Head of caudate nucleus (tissue), 42 donors: ENCODE results near the gene KLK6.
A peak's percentile ranks its signal among the peaks of the same experiment; 100 is the strongest.

Source experiments
- DNase-seq, 42 donors: peaks; one replicate each; pipeline versions ENCODE4 v3.0.0 to v3.0.0-alpha.2; 2020 to 2021; ENCODE audit warnings: mixed read lengths in 7 of 42
- intact Hi-C: fragments of 100-400 bp; cut with DNase I; formaldehyde crosslinking; loops from one replicate; pipeline ENCODE4 v1.15.0; 2022

The KLK6 gene

DNA sequence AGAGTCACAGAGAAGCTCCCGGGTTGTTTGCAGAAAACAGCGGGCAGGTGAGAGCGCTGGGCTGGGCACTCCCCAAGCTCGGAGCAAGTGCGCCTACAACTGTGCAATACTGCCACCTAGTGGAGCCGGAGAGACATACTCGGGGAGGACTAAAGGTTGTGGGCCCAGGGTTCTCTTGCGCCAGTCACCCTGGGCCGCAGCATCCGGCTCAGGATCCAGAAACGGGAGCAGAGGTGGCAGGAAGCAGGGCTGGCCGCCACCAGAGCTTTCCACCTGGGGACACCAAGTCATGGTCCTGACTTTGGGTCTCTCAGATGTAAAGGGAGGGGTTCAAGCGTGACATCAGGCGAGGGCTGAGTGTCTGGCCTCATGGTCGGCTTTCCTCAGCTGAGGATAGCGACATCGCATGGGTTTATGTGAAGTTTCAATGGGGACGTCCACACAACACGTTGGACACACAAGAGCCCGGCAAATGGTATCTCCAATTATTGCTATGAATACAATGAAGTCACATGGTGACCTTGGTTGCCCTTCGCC lies 47.0 kb downstream of the KLK6 start:
- intact Hi-C loops: no loop called here
- DNase-seq: peak; percentile 49 to 91 (median 78)

DNA sequence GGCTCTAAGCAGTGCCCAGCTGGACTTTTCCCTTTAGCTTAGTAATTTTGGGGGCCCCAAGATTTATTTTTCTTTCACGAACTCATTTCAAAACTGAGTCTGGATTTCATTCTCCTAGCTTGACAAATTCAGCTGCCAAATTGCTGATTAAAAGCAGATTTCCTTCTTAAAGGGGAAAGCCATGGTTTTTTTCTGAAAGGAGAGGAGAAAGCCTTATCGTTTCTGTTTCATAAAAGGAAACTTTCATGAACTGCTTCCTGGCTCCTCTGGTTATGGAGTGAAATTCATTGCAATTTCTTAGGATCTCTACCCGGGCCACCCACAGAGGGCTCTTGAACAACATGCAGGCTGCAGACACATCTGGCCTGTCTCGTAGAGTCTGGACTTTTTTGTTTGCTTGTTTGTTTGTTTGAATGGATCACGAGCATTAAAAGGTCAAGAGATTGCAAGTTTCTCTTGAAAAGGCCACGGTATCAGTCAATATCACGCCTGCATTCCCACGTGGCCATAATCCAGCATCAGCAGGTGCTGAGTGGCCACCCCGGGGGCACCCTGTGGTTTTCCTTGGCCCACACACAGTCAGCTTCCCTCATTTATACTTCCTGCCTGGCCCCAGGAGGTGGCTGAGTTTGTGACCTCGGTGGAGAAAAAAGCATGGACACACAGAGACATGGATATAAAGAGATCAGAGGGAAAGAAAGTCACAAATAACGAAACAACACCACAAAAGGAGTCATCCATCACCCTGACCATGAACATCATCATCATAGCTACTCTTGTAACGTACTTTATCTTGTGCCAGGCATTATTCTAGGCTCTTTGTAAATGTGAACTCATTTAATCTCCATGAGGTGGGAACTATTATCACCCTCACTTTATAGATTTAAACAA lies 47.7 kb downstream of the KLK6 start:
- no peak for DNase-seq
- intact Hi-C loops: no loop called here

DNA sequence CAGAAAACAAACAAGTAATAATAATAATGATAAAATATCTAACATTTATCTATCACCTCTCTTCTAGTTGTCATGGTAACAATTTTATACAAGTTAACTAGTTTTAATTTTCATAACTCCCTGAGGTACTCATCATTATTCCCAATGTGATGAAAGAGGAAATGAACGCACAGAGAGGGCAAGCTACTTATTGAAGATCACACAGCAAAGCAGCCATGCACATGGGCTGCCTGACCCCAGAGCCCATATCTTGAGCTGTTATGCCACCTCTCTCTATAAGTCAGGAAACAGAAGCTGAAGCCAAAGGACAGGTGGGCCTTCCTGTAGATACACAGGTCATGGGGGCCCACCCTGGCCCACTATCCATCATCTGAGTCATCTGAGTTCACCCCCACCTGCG lies 53.3 kb downstream of the KLK6 start:
- intact Hi-C loops: no loop called here
- no peak for DNase-seq

DNA sequence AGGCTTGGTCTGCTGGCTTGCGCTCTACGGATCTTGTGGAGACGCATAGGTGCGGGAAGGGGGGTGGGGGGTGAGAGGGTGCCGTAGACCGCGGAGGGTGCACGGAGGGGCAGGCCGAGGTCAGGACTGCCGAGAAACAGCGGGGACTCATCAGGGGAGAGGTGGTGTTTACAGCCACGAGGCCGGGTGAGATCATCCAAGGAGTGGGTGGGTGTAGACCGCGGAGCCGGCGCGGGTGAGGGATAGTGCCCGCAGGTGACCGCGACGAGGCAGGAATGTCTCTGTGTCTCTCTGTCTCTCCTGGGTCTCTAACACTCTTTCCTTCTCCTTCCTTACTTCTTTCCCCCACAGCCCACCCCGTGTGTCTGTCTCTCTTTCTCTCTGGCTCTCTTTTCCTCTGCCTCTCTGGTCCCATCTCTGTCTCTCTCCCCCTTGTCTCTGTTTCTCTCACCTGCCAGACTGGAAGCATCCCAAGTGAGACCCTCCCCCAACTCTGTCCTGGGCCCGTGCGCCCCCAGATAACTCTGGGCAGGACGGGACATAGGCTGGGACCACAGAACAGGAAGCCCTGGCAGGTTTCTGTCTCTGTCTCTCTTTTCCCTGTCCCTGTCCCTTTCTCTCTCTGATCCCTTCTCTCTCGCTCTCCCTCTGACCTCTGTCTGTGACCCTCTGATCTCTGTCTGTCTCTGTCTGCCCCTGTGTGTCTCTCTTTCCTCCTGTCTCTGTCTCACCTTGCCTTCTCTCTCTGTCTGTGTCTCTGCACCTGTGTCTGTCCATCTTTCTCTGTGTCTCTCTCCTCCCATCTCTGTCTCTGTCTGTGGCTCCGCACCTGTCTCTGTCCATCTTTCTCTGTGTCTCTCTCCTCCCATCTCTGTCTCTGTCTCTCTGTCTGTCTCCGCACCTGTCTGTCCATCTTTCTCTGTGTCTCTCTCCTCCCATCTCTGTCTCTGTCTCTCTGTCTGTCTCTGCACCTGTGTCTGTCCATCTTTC lies 56.4 kb downstream of the KLK6 start:
- DNase-seq: no peak
- intact Hi-C loops: no loop called here

DNA sequence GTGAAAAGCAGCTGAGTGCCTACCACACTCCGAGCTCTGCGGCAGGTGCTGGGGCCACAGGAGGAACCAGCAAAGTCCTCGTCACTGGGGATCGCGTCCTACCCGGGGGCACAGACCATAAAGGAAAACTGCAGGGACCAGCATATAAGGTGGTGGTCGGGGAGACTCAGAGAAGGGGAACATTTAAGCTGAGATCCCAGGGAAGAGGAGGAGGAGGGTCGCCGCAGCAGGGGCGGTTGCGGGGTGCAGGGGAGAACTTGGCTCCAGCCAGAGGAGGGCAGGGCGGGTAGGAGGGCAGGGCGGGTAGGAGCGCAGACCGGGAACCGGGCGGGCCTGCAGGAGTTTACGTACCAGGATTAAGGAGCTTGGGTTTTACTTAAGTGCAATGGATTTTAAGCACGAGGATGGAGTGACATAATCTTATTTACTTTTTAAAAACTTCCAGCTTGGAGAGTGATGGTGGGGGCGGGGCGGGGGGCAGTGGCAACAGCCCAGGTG lies 57.2 kb downstream of the KLK6 start:
- intact Hi-C loops: no loop called here
- DNase-seq: no peak

DNA sequence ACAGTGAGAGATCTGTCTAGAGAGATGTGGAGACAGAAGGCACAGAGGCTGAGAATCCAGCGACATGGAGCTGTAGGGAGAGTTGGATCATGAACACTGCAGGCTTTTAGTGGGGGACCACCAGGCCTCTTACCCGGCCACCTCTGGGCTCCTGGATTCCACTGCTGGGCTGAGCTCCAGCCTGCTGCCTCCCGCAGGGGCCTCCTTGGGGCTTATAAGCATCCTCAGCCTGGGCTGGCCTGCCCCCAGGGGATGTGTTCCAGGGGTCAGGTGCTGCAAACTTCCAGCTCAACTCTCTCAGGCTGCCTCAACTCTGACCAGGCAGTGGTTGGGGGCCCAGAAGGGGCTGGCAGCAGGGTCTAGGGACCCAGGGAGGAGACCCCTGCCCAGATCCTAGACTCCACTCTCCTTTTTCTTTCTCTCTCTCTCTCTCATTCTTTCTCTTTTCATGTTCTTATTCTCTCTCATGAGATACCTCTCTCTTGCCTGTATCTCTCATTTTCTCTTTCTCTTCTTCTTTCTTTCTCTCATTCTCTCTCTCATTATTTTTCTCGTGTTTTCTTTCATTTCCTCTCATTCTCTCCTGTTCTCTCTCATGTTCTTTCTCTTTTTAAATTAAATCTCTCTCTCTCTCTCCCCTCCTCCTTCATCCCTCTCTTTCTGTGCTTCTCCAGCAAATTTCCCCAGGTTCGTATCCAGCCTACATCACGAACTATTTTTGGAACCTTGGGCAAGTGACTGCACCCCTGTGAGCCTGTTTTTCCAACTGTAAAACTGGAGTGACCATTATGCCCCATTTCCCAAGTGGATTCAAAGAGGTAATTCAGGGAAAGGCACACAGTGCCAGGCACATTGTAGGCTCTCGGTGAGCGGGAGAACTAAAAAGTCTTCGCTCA lies 57.9 kb downstream of the KLK6 start, which contains the start of gene KLK4:
Gene KLK4, minus strand, starts transcription at position 190 of the 896 bp plus-strand sequence. CDS start 657 bp downstream, outside the sequence.
- intact Hi-C loops: no loop called here
- DNase-seq: no peak

DNA sequence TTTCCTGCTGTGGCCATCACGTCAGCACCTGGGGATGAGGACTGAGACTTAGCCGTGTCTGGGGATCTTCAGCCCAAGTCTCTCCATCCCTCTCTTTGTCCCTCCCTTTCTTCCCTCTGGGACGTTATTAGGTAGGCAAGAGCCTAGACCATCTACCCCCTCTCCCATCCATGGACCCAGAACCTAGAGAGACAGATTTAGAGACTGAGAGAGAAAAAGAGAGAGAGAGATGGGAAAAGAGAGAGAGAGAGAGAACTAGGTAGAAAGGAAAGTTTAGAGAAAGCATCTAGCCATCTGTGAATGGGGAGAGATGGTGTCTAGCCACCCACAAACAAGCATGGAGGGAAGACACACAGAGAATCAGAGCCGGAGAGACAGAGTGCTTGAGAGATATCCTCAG lies 58.7 kb downstream of the KLK6 start:
- no peak for DNase-seq
- intact Hi-C loops: no loop called here

DNA sequence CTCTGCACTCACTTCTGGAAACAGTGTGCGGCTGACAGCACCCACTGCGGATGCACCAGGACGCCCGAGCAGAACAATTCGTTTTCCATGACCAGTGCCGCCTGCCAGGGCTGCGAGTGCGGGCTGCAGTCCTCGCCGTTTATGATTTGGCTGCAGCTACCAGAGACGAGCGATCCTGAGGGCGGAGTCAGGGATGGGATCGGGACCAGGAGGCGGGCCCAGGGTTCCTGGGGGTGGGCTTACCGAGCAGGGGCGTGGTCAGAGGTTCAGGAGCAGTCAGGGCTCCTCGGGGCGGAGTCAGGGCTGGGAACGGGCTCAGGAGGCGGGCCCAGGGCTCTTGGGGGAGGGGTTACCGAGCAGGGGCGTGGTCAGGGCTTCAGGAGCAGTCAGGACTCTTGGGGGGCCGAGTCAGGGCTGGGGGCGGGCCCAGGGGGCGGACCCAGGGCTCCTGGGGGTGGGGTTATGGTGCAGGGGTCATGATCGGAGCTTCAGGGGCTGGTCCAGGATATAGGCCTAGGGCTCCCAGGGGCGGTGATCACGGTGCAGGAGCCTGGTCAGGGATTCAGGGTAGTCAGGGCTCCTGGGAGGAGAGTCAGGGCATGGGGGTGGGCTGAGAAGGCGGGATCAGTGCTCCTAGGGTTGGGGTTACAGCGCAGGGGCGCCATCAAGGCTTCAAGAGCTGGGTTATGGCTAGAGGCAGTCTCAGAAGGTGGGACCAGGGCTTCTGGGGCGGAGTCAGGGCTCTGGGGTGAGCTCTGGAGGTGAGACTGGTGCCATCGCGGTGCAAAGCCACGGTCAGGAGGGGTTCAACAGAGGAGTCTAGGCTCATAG lies 59.9 kb downstream of the KLK6 start:
- DNase-seq: peak in 29 of 42 donors; percentile 6 to 52 (median 28)
- intact Hi-C loops: no loop called here
